Activated naive CD4-positive, alpha-beta T cell treated with anti-CD3 and anti-CD28 coated beads, Interleukin-2, amount 50 U/mL, for 24 hours (primary cell): ENCODE results near the gene CTDP1.

Experiments used
- H3K27ac Mint-ChIP-seq: one replicate; pipeline ENCODE4 v1.8.0; 2021; ENCODE audit warnings: mild to moderate bottlenecking, mixed read lengths
- H3K27me3 Mint-ChIP-seq: one replicate; pipeline ENCODE4 v1.8.0; 2021; ENCODE audit warnings: mixed read lengths
- H3K36me3 Mint-ChIP-seq: one replicate; pipeline ENCODE4 v1.8.0; 2021; ENCODE audit warnings: mixed read lengths
- H3K4me1 Mint-ChIP-seq: one replicate; pipeline ENCODE4 v1.8.0; 2021; ENCODE audit warnings: mixed read lengths
- H3K4me3 Mint-ChIP-seq: one replicate; pipeline ENCODE4 v1.8.0; 2021; ENCODE audit warnings: mild to moderate bottlenecking, mixed read lengths
- H3K9me3 Mint-ChIP-seq: one replicate; pipeline ENCODE4 v1.8.0; 2021; ENCODE audit warnings: mixed read lengths

Gene CTDP1

DNA sequence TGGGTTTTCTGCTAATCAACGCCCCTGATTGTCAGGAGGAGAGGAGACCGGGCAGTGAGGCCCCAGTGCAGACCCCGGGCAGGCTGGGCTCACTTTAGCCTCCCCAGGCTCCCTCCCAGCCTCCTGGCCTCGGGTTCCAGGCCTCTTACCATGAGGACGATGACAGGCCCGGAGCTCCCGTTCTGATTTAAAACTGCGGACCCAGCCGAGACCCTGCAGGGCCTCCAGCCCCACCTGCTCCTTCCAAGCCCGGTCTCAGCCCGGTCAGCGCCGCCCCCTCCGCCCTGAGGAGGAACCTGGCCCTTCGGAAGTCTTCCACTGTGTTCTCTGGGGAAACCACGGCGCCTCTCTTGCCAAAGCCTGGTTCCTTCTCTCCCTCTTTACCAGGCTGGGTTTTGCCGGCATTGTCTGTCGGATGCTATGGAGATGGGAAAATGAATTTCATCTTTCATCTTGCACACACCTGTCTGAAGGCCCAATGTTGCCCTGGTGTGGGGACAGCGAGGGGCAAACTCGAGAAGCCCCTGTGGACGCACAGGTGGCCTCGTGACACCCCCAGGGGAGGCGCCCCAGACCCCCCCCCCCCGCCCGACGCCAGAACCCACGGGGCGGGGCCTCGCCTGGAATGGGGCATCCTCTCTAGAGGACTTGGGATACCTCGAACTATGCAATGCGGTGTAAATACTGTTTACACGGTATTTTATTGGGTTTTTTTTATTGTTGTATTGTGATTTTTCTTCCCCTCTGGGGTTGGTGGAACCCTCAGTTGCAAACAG lies 37.7 kb upstream of the CTDP1 start:
- Mint-ChIP-seq H3K36me3 (no peaks in the 10 kb centered on the region), H3K9me3 (no peaks in the 10 kb centered on the region), H3K27me3 (peaks cover 10% of the 10 kb centered on the region), H3K4me1 (no peaks in the 10 kb centered on the region), H3K27ac (no peak overlapping the region), H3K4me3 (no peak overlapping the region)

DNA sequence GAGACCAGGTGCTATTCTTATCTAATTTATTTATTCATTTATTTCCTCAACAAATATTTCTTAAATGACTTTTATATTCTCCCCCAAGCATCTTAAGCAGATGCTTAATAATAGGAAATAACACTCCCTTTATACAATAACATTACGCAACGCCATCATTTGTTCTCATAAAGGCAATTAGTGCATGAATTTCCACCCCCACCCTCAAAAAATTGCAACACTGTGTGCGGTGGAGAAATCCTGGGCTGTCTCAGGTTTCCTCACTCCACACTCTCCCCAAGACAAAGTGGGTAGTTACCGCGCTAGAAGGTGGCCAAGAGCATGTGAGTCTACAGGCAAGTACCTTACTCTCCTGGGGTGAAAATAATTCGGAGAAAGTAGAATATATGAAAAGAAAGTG lies 37.0 kb upstream of the CTDP1 start:
- Mint-ChIP-seq H3K4me1 (no peaks in the 10 kb centered on the region), H3K4me3 (no peak overlapping the region), H3K36me3 (no peaks in the 10 kb centered on the region), H3K27ac (peak overlapping the region; percentile 23), H3K9me3 (no peaks in the 10 kb centered on the region), H3K27me3 (peaks cover 8% of the 10 kb centered on the region)

DNA sequence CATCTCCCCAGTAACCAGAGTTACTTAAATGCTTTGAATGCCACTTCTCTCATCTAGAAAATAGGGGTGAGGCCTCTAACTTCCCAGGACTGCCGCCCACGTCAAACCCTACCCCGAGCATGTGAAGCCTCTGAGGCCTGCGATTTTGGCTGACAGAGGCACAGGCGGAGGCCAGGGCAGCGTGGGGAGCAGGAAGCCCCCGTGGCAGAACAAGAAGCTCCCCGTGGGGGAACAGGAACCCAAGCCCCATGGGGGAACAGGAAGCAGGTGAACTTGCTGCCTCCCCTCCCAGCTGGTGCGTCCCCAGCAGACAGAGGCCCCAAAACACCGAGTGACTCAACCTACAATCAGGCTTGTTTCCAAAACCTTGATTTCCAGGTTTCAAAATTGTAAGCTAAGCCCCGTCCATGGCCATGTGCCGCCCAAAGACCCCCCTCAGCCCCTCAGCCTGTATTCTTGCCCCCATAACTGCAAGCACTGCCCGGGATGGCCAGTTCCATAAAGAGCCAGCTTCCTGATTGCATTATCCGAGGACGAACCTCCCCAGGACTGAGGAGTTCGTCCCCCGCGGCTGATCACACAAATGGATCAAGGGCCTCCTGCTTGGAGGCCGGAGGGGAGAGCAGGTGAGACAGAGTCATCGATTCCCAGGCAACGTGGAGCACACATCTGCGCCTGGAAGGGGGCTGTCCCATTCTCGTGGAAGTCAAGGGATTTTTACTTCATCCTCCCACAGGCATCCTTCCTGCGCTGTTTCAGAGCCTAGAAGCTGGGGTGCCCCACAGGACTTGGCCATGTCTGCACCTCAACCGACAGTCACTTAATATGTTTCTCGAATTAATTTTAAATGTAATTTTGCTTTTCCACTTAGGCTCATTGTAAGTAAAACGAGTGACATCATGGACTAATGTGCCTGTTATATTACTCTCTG lies 36.3 kb upstream of the CTDP1 start:
- Mint-ChIP-seq H3K4me3 (no peak overlapping the region), H3K4me1 (no peaks in the 10 kb centered on the region)

DNA sequence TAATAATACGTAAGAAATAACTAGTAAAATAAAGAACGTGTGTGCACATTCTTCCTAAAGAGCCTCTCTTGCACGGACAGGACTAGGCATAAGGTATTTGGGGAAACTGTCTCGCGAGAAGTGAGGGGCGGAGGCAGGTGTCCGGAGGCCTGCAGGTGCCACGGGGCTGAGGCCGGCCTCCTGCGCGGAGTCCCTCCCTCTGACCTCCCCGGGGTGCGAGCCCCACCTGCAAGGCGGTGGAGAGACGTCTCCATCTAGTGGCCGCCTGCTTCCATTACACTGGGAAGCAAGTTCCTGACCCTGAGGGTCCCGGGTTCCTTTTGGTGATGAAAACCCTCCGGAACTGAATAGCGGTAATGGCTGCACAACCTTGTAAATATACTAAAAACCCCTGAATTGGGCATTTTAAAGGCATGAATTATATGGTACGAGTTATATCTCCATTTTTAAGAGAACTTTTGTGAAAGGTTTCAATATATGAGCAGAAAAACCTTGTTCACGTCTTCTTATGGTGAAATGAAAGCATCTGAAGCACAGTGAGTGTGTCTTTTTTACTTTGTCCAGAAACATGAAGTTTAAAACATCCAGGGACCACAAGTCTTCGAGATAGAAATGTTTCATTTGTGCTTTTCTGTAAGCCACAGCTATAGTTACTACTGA lies 35.5 kb upstream of the CTDP1 start:
- Mint-ChIP-seq H3K9me3 (no peaks in the 10 kb centered on the region), H3K27ac (no peak overlapping the region), H3K4me1 (no peaks in the 10 kb centered on the region), H3K36me3 (no peaks in the 10 kb centered on the region), H3K4me3 (no peak overlapping the region), H3K27me3 (peaks cover 7% of the 10 kb centered on the region)

More for the DNA sequence above, 36.3 kb upstream of the CTDP1 start:
- Mint-ChIP-seq H3K9me3 (no peaks in the 10 kb centered on the region), H3K27ac (no peak overlapping the region), H3K36me3 (no peaks in the 10 kb centered on the region), H3K27me3 (peaks cover 8% of the 10 kb centered on the region)

DNA sequence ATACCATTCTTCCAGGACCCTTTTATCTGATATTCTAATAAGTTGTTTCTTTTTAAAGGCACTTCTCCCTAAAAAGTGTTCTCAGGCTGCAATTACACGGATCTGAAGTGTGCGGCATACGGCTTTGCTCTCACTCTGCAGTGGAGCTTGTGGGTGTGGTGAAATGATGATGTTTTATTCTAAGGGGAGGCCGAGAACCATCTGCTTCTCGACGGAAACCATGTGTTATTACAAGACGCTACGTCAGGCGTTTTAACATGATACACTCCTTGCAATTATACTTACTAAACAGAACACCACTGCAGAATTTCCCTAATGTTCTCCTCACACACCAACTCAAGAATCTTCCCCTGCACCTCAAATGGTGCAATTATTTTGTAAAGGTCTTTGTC lies 34.9 kb upstream of the CTDP1 start:
- Mint-ChIP-seq H3K4me3 (no peak overlapping the region), H3K27me3 (peaks cover 7% of the 10 kb centered on the region), H3K9me3 (no peaks in the 10 kb centered on the region), H3K27ac (no peak overlapping the region), H3K36me3 (no peaks in the 10 kb centered on the region), H3K4me1 (no peaks in the 10 kb centered on the region)

DNA sequence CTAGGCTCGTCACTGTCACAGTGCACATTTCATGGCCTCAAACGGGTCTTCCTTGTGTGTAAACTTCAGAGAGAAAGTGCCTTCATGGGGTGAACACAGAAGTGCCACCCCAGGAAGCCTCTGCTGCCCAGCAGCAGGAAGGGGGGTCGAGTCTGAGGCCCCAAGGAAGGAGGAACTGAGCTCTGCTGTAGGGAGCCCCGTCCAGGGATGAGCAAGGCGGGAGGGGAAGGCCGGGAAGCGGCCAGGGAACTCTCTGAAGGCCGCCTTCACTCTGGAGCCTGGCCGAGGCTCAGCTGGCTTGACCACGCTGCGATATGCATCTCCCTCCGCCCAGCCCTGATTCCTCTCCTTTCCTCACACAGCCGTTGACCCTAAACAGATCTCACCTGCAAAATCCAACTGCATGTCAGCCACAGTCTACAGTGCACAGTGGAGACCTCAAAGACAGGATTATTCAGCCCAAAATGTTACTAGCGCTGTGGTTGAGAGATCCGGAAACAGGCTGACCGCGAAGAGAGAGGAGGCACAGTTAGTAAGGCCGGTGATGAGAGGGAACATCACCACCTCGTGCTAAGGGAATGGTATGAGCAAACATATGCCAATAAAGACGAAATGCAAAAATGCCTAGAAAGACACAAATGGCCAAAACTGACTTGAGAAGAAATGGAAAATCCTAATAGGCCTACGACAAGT lies 34.2 kb upstream of the CTDP1 start:
- Mint-ChIP-seq H3K36me3 (no peaks in the 10 kb centered on the region), H3K4me3 (no peak overlapping the region), H3K27ac (no peak overlapping the region), H3K4me1 (no peaks in the 10 kb centered on the region), H3K9me3 (no peaks in the 10 kb centered on the region), H3K27me3 (peaks cover 4% of the 10 kb centered on the region)

DNA sequence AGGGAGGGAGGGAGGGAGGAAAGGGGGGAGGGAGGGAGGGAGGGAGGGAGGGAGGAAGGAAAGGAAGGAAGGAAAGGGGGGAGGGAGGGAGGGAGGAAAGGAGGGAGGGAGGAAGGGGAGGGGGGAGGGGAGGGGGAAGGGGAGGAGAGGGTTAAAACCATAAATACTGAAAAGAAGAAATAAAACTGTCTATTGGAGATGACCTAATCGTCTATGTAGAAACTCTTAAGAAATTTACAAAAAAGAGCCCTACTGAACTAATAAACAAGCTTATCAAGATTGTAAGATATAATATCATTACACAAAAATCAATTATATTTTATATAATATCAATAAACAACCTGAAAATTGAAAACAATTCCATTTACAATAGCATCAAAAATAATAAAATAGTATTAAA lies 32.3 kb upstream of the CTDP1 start:
- no peaks in the 10 kb centered on the region for H3K9me3 Mint-ChIP-seq
- no peaks in the 10 kb centered on the region for H3K27me3 Mint-ChIP-seq
- no peaks in the 10 kb centered on the region for H3K36me3 Mint-ChIP-seq
- no peaks in the 10 kb centered on the region for H3K4me1 Mint-ChIP-seq
- H3K4me3 Mint-ChIP-seq = no peak overlapping the region
- no peak overlapping the region for H3K27ac Mint-ChIP-seq

DNA sequence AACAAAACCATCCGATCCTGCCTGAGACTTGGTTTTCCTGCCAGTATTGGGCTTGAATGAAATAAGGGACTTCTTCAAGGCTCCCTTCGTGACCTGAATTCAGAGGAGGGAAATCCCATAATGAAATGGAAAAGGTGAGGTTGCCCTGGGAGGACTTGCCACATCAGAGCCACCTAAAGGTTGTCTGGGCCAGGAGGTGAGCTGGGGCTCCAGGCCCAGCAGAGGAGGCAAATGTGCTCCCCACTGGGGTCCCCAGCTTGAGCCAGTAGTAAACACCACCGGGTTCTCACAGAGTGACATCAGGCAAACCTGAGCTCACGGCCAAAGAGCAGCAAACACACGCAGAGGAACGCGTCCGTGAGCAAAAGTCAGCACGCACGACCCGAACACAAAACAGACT lies 28.6 kb upstream of the CTDP1 start:
- Mint-ChIP-seq H3K4me3 (no peak overlapping the region), H3K27ac (no peak overlapping the region), H3K27me3 (no peaks in the 10 kb centered on the region), H3K4me1 (no peaks in the 10 kb centered on the region), H3K9me3 (no peaks in the 10 kb centered on the region), H3K36me3 (peaks cover 3% of the 10 kb centered on the region)

DNA sequence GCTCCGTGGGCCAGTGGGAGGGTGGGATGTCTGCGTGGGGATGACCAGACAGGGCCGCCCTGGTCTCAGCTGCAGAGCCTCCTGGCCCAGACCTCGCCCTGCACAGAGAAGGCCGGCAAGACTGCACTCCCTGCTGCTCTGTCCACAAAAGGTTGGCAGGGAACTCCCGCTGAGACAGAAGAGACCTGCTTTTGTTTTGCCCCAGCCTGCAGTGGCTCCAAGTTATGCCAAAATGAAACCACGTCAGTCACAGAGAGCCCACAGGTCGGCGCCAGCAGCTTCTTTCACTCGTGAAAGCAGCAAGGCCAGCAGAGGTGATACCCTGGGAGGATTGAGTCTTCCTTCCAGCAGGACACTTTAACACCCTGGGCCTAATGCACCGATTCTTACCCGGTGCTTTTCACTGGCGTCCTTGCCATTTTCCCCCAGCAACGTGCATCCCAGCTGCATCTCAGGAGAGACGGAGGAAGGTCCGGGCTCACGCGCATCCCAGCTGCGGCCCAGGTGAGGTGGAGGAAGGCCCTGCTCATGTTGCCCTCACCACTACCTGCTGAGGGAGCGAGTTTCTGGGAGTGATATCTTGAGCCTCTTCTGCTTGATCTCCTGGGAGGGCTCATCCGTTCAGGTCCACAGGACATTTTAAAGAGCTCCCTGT lies 22.1 kb upstream of the CTDP1 start:
- H3K4me1 Mint-ChIP-seq = no peaks in the 10 kb centered on the region
- no peaks in the 10 kb centered on the region for H3K9me3 Mint-ChIP-seq
- peaks cover 4% of the 10 kb centered on the region for H3K36me3 Mint-ChIP-seq
- H3K27me3 Mint-ChIP-seq = peaks cover 1% of the 10 kb centered on the region
- no peak overlapping the region for H3K27ac Mint-ChIP-seq
- H3K4me3 Mint-ChIP-seq = no peak overlapping the region

DNA sequence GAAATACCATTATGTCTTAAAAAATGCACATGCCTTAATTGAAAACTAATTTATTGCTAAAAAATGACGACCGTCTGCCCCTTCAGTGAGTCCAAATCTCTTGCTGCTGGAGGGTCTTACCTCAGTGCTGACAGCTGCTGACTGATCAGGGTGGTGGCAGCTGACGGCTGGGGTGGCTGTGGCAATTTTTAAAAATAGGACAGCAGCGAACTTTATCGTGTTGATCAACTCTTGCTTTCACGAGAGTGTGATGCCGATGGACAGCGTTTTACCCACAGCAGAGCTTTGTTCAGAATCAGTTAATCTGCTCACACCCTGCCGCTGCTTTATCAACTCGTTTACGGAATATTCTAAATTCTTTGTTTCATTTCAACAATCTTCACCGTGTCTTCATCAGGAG lies 21.2 kb upstream of the CTDP1 start:
- H3K9me3 Mint-ChIP-seq = no peaks in the 10 kb centered on the region
- no peak overlapping the region for H3K27ac Mint-ChIP-seq
- H3K4me3 Mint-ChIP-seq = no peak overlapping the region
- peaks cover 4% of the 10 kb centered on the region for H3K36me3 Mint-ChIP-seq
- H3K4me1 Mint-ChIP-seq = no peaks in the 10 kb centered on the region
- peaks cover 1% of the 10 kb centered on the region for H3K27me3 Mint-ChIP-seq

DNA sequence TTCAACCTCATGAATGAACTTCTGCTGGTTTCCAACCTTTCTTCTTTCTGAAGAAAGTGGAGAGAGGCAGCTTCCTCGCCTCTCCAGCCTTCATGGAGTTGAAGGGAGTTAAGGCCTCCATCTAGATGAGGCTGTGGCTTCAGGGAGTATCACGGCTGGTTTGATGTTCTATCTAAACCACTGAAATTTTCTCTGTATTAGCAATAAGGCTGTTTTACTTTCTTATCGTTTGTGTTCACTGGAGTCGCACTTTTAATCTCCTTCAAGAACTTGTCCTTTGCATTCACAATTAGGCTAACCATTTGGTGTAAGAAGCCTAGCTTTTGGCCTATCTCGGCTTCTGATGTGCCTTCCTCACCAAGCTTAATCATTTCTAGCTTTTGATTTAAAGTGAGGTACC lies 19.9 kb upstream of the CTDP1 start:
- H3K27me3 Mint-ChIP-seq = peaks cover 1% of the 10 kb centered on the region
- H3K4me3 Mint-ChIP-seq = no peak overlapping the region
- H3K4me1 Mint-ChIP-seq = no peaks in the 10 kb centered on the region
- H3K27ac Mint-ChIP-seq = no peak overlapping the region
- H3K9me3 Mint-ChIP-seq = no peaks in the 10 kb centered on the region
- peaks cover 4% of the 10 kb centered on the region for H3K36me3 Mint-ChIP-seq

DNA sequence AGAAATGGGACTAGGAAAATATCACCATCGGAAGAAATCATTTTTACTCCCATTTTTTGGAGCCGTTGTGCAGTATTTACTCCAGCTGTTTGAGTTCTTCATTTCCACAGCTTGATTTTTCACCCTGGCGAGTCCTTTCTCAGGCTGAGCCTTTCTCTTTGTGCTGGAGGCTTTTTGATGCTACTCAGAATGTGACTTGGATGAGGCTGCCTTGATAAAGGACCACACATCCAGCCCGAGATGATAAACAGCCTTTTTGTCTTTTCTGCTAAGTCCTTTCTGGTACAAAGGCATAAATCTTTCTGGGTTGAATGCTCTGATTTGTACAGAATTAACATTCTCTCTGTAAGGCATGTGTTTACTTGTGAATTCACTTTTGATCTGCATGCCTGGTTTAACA lies 17.6 kb upstream of the CTDP1 start:
- Mint-ChIP-seq H3K27ac (no peak overlapping the region), H3K27me3 (peaks cover 1% of the 10 kb centered on the region), H3K36me3 (peaks cover 1% of the 10 kb centered on the region), H3K9me3 (no peaks in the 10 kb centered on the region), H3K4me1 (no peaks in the 10 kb centered on the region), H3K4me3 (no peak overlapping the region)

DNA sequence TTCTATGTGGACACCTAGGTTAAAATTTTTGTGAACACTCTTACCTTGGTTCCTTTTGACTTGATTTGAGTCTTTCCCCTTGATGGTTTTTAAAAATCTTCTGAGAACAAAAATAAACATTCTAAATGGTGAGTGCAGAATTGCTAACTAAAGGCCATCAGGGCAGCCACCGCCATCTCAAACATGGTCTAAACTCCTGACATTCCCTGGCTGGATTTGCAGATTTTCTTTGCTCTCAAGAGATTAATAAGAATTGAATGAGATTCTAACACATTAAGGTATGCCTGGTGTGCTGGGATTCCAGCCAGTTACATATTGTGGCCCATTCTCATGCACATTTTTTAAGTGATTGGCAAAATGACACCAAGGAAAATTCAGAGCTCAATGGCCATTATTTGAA lies 17.2 kb upstream of the CTDP1 start:
- H3K4me1 Mint-ChIP-seq = no peaks in the 10 kb centered on the region
- H3K9me3 Mint-ChIP-seq = no peaks in the 10 kb centered on the region
- H3K27ac Mint-ChIP-seq = no peak overlapping the region
- peaks cover 1% of the 10 kb centered on the region for H3K36me3 Mint-ChIP-seq
- H3K4me3 Mint-ChIP-seq = no peak overlapping the region
- H3K27me3 Mint-ChIP-seq = peaks cover 1% of the 10 kb centered on the region

DNA sequence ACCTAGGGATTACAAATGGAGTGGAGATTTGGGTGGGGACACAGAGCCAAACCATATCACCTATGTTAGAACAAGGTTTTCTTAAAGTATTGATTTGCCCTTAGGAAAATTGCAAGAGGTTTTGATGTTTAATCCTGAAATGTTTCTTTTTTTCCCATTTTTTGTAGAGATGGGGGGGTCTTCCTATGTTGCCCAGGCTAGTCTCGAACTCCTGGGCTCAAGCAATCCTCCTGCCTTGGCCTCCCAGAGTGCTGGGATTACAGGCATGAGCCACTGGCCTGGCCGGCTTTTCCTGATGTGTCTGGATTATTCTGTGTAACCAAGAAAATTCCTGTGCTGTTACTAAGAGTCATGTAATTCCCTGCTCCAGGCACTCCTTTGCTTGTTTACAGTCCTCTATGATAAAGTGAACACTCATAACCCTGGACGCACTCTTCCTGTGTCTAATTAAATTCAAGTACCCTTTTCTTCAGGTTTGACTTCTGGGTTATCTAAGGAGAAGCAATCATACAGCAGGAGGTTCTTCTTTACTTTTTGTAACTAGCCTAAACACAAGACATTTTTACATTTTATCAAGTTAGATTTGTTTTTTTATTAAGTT lies 15.0 kb upstream of the CTDP1 start:
- H3K36me3 Mint-ChIP-seq = peaks cover 1% of the 10 kb centered on the region
- H3K4me1 Mint-ChIP-seq = no peaks in the 10 kb centered on the region
- H3K27ac Mint-ChIP-seq = peak overlapping the region; percentile 35
- H3K4me3 Mint-ChIP-seq = no peak overlapping the region
- peaks cover 1% of the 10 kb centered on the region for H3K27me3 Mint-ChIP-seq
- H3K9me3 Mint-ChIP-seq = no peaks in the 10 kb centered on the region

DNA sequence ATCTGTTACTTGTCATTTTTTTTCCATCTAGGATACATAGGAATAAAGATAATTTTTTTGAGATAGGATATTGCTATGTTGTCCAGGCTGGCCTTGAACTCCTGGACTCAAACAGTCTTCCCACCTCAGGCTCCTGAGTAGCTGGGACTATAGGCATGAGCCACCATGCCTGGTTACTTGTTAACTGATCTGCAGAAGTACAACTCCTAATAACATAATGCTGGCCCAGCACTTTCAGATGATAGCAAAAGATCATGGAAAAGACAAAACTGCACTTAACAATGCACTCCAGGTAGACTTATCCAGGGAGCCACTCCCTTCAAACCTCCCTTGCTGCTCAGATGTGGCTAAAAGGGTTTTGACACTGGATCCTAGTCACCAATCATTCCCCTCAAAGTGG lies 11.4 kb upstream of the CTDP1 start:
- Mint-ChIP-seq H3K27me3 (no peaks in the 10 kb centered on the region), H3K4me3 (no peak overlapping the region), H3K27ac (no peak overlapping the region), H3K4me1 (no peaks in the 10 kb centered on the region), H3K36me3 (peaks cover 7% of the 10 kb centered on the region), H3K9me3 (peaks cover 3% of the 10 kb centered on the region)
